Hepatocyte (in vitro differentiated cells): ENCODE data around the gene ITGB8. TPM values are rescaled to one million over a fixed set of nuclear protein-coding genes. Genes with fewer than 3 reads are reported as not detected.

Source experiments
- DNase-seq: peaks from one replicate; pipeline ENCODE4 v3.0.0-alpha.2; 2016; ENCODE audit warnings: low spot score
- H2AFZ ChIP-seq: fragments of 200-600 bp; sonication (generic); 2 replicates; pipeline ENCODE4 v1.6.0; 2016; ENCODE audit warnings: antibody characterized with exemption, mild to moderate bottlenecking
- H3K27ac ChIP-seq: fragments of 200-600 bp; sonication (generic); 2 replicates; pipeline ENCODE4 v1.5.1; 2016; ENCODE audit warnings: mild to moderate bottlenecking
- H3K27me3 ChIP-seq: fragments of 200-600 bp; sonication (generic); 2 replicates; pipeline ENCODE4 v1.6.1; 2016
- H3K36me3 ChIP-seq: fragments of 200-600 bp; sonication (generic); replicated peaks from 2 replicates; pipeline ENCODE4 v1.5.1; 2016; ENCODE audit warnings: low read depth; ENCODE audit not compliant: insufficient read depth
- H3K4me1 ChIP-seq: fragments of 200-600 bp; sonication (generic); 2 replicates; pipeline ENCODE4 v1.5.1; 2016; ENCODE audit warnings: mild to moderate bottlenecking, moderate library complexity; ENCODE audit not compliant: insufficient read depth
- H3K4me2 ChIP-seq: fragments of 200-600 bp; sonication (generic); 2 replicates; pipeline ENCODE4 v1.6.0; 2016
- H3K4me3 ChIP-seq: fragments of 200-600 bp; sonication (generic); 2 replicates; pipeline ENCODE4 v1.5.1; 2016; ENCODE audit warnings: mild to moderate bottlenecking
- H3K79me2 ChIP-seq: fragments of 200-600 bp; sonication (generic); 2 replicates; pipeline ENCODE4 v1.6.0; 2017; ENCODE audit warnings: mild to moderate bottlenecking
- H3K9me2 ChIP-seq: fragments of 200-600 bp; sonication (generic); replicated peaks from 2 replicates; pipeline ENCODE4 v1.6.0; 2017; ENCODE audit warnings: mild to moderate bottlenecking; ENCODE audit not compliant: insufficient read depth
- H3K9me3 ChIP-seq: fragments of 200-600 bp; sonication (generic); 2 replicates; pipeline ENCODE4 v1.5.1; 2016; ENCODE audit warnings: low read depth, mild to moderate bottlenecking
- H4K20me1 ChIP-seq: fragments of 200-600 bp; sonication (generic); 2 replicates; pipeline ENCODE4 v1.6.0; 2016; ENCODE audit warnings: mild to moderate bottlenecking; ENCODE audit not compliant: insufficient read depth, poor library complexity, severe bottlenecking
- CTCF ChIP-seq: fragments of 200-600 bp; sonication (generic); IDR thresholded peaks from 2 replicates; pipeline ENCODE4 v1.5.1; 2016; ENCODE audit warnings: antibody characterized with exemption, mild to moderate bottlenecking; ENCODE audit not compliant: poor library complexity
- EZH2 ChIP-seq: fragments of 200-600 bp; sonication (generic); IDR thresholded peaks from 2 replicates; pipeline ENCODE4 v1.6.1; 2016; ENCODE audit warnings: antibody characterized with exemption, mild to moderate bottlenecking, borderline replicate concordance
- EZH2phosphoT487 ChIP-seq: fragments of 200-600 bp; sonication (generic); IDR thresholded peaks from one replicate; pipeline ENCODE4 v1.6.1; 2018; ENCODE audit warnings: antibody characterized with exemption, mild to moderate bottlenecking, low read depth, moderate library complexity; ENCODE audit not compliant: unreplicated experiment, severe bottlenecking
- WGBS: methylation state at CpG from one replicate; pipeline ENCODE4 v1.1.6; 2016; ENCODE audit warnings: low lambda C conversion rate; ENCODE audit errors: missing lambda C conversion rate; 5-methylcytosine and 5-hydroxymethylcytosine counted together
- polyA plus RNA-seq: library from polyadenylated mRNA; unstranded; fragments of >200 nt; fragmentation: Nextera tagmentation; extraction: Ambion mirVana; gene quantifications from 2 replicates; pipeline ENCODE4 v1.2.1, GENCODE V29; 2016
- total RNA-seq: library from RNA; depleted of rRNA; stranded (reverse); fragments of >200 nt; gene quantifications from 2 replicates; pipeline ENCODE4 v1.2.3, GENCODE V29; 2014

The ITGB8 gene
- total and polyA plus RNA-seq, 2 experiments from 2014 or later: 7.2 to 37.0 TPM

GRCh38 chr7:20304366-20304765 lies 26.3 kb upstream of the ITGB8 start:
- Histone ChIP-seq H3K36me3 (no peaks in the 10 kb centered on the region), H3K9me3 (no peaks in the 10 kb centered on the region), H3K4me1 (peaks cover 9% of the 10 kb centered on the region), H3K27me3 (no peaks in the 10 kb centered on the region), H3K4me2 (no peak overlapping the region), H3K9me2 (no peaks in the 10 kb centered on the region), H3K79me2 (no peaks in the 10 kb centered on the region), H4K20me1 (no peaks in the 10 kb centered on the region), H3K27ac (peak overlapping the region; percentile 53), H2AFZ (no peak overlapping the region), H3K4me3 (no peak overlapping the region)
- TF ChIP-seq CTCF: no peak
- no peak for TF ChIP-seq EZH2
- no peak for TF ChIP-seq EZH2phosphoT487
- 52% methylated on average over 4 of the region's 4 CpGs for WGBS
- DNase-seq: peak; percentile 56

- WGBS: 92% methylated on average over 1 of the region's 1 CpG
- H3K27me3 ChIP-seq: no peaks in the 10 kb centered on the region
- no peaks in the 10 kb centered on the region for H3K79me2 ChIP-seq
- H2AFZ ChIP-seq: no peak overlapping the region
- H4K20me1 ChIP-seq: no peaks in the 10 kb centered on the region
- DNase-seq: no peak
- H3K9me2 ChIP-seq: no peaks in the 10 kb centered on the region
- H3K4me2 ChIP-seq: no peak overlapping the region
- no peak overlapping the region for H3K4me3 ChIP-seq
- H3K36me3 ChIP-seq: no peaks in the 10 kb centered on the region
- H3K27ac ChIP-seq: peak overlapping the region; percentile 64
- TF ChIP-seq EZH2phosphoT487: no peak
- TF ChIP-seq EZH2: no peak
- H3K9me3 ChIP-seq: no peaks in the 10 kb centered on the region
- peaks cover 9% of the 10 kb centered on the region for H3K4me1 ChIP-seq
Measured at GRCh38 chr7:20305726-20306125, 25.0 kb upstream of the ITGB8 start.

GRCh38 chr7:20306180-20306946 lies 24.3 kb upstream of the ITGB8 start:
- H2AFZ ChIP-seq: no peak overlapping the region
- WGBS: 62% methylated on average over 5 of the region's 5 CpGs
- H3K4me2 ChIP-seq: no peak overlapping the region
- no peak overlapping the region for H3K4me3 ChIP-seq
- no peaks in the 10 kb centered on the region for H4K20me1 ChIP-seq
- peak; percentile 28 for DNase-seq
- H3K27me3 ChIP-seq: no peaks in the 10 kb centered on the region
- H3K27ac ChIP-seq: peak overlapping the region; percentile 64
- no peaks in the 10 kb centered on the region for H3K9me2 ChIP-seq
- no peaks in the 10 kb centered on the region for H3K36me3 ChIP-seq
- no peak for TF ChIP-seq EZH2phosphoT487
- TF ChIP-seq EZH2: no peak
- no peak for TF ChIP-seq CTCF
- H3K9me3 ChIP-seq: no peaks in the 10 kb centered on the region
- peaks cover 9% of the 10 kb centered on the region for H3K4me1 ChIP-seq
- no peaks in the 10 kb centered on the region for H3K79me2 ChIP-seq

- H3K4me3 ChIP-seq: no peak overlapping the region
- H3K79me2 ChIP-seq: no peaks in the 10 kb centered on the region
- no peak overlapping the region for H3K4me2 ChIP-seq
- no peaks in the 10 kb centered on the region for H3K9me3 ChIP-seq
- H4K20me1 ChIP-seq: no peaks in the 10 kb centered on the region
- no peaks in the 10 kb centered on the region for H3K36me3 ChIP-seq
- no peaks in the 10 kb centered on the region for H3K27me3 ChIP-seq
- no peak for TF ChIP-seq EZH2
- TF ChIP-seq CTCF: no peak
- TF ChIP-seq EZH2phosphoT487: no peak
- no peaks in the 10 kb centered on the region for H3K9me2 ChIP-seq
- peak overlapping the region; percentile 64 for H3K27ac ChIP-seq
- H3K4me1 ChIP-seq: peaks cover 9% of the 10 kb centered on the region
- WGBS: 54% methylated on average over 2 of the region's 2 CpGs
- H2AFZ ChIP-seq: no peak overlapping the region
- peak; percentile 68 for DNase-seq
Measured at GRCh38 chr7:20307119-20307518, 23.6 kb upstream of the ITGB8 start.
